ENCODE measurements around the gene CDC5L. TPM values are rescaled to one million over a fixed set of nuclear protein-coding genes. Genes with fewer than 3 reads are reported as not detected.

Gene CDC5L
- total and polyA plus RNA-seq, 11 donors = 5.8 to 24.8 (median 18.5) TPM

- ATAC-seq = no peak
- WGBS, 4 donors = 64 to 79% (median 76%) methylated on average over 2 of the region's 2 CpGs
Measured at GRCh38 chr6:44353336-44353735, 34.2 kb upstream of the CDC5L start.

GRCh38 chr6:44355640-44356039 is 31.9 kb upstream of the CDC5L start:
- 67 to 86% (median 73%) methylated on average over 4 of the region's 4 CpGs for WGBS, 4 donors
- TF ChIP-seq POLR2A (IDR thresholded peaks at IDR 0.05) = no peak
- TF ChIP-seq, protein P1, sequence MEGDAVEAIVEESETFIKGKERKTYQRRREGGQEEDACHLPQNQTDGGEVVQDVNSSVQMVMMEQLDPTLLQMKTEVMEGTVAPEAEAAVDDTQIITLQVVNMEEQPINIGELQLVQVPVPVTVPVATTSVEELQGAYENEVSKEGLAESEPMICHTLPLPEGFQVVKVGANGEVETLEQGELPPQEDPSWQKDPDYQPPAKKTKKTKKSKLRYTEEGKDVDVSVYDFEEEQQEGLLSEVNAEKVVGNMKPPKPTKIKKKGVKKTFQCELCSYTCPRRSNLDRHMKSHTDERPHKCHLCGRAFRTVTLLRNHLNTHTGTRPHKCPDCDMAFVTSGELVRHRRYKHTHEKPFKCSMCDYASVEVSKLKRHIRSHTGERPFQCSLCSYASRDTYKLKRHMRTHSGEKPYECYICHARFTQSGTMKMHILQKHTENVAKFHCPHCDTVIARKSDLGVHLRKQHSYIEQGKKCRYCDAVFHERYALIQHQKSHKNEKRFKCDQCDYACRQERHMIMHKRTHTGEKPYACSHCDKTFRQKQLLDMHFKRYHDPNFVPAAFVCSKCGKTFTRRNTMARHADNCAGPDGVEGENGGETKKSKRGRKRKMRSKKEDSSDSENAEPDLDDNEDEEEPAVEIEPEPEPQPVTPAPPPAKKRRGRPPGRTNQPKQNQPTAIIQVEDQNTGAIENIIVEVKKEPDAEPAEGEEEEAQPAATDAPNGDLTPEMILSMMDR (IDR thresholded peaks at IDR 0.05) = no peak
- DNase-seq (no peak), ATAC-seq (no peak)
- Histone ChIP-seq H3K9me3 (peaks cover 0 to 6% (median 0%) of the 10 kb centered on the region in 12 donors), H3K4me1 (no peaks in the 10 kb centered on the region), H3K27me3 (peaks cover 0 to 2% (median 0%) of the 10 kb centered on the region in 9 donors), H3K4me3 (no peak overlapping the region), H3K36me3 (no peaks in the 10 kb centered on the region), H3K27ac (no peak overlapping the region)
- intact Hi-C loops (cut with DNase I) = no loop called here

More at GRCh38 chr6:44353336-44353735, 34.2 kb upstream of the CDC5L start:
- TF ChIP-seq, protein P1 (IDR thresholded peaks at IDR 0.05) = no peak
- TF ChIP-seq POLR2A (IDR thresholded peaks at IDR 0.05) = no peak
- Histone ChIP-seq H3K9me3 (peaks cover 0 to 6% (median 0%) of the 10 kb centered on the region in 12 donors), H3K27ac (no peak overlapping the region), H3K27me3 (no peaks in the 10 kb centered on the region), H3K36me3 (no peaks in the 10 kb centered on the region), H3K4me3 (no peak overlapping the region), H3K4me1 (no peaks in the 10 kb centered on the region)
- intact Hi-C loops (cut with DNase I) = no loop called here
- no peak for DNase-seq

DNA sequence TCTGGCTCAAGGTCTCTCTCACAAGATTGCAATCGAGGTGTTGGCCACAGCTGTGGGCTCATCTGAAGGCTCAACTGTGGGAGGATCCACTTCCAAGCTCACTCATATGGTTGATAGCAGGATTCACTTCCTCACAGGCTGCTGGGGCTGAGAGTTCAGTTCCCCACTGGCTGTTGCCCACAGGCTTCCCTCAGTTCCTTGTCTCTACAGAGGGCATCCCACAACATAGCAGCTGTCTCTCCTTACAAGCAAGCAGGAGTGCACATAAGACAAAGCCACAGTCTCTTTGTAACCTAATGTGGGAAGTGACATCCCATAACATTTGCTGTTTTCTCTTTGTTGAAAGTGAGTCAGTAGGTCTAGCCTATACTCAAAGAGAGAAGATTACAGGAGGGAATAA is 31.0 kb upstream of the CDC5L start:
- no peak for TF ChIP-seq POLR2A (IDR thresholded peaks at IDR 0.05)
- TF ChIP-seq, protein P1 (IDR thresholded peaks at IDR 0.05) = no peak
- no peak for DNase-seq
- ATAC-seq = no peak
- Histone ChIP-seq H3K9me3 (peaks cover 0 to 6% (median 0%) of the 10 kb centered on the region in 12 donors), H3K4me1 (no peaks in the 10 kb centered on the region), H3K4me3 (no peak overlapping the region), H3K27ac (no peak overlapping the region), H3K27me3 (peaks cover 0 to 2% (median 0%) of the 10 kb centered on the region in 9 donors), H3K36me3 (no peaks in the 10 kb centered on the region)
- WGBS, 4 donors = 0 to 77% (median 52%) methylated on average over 1 of the region's 1 CpG
- intact Hi-C loops (cut with DNase I) = no loop called here

- WGBS, 4 donors = 82 to 89% (median 87%) methylated on average over 3 of the region's 3 CpGs
- Histone ChIP-seq H3K27me3 (peaks cover 0 to 5% (median 0%) of the 10 kb centered on the region in 9 donors), H3K27ac (no peak overlapping the region), H3K4me1 (no peaks in the 10 kb centered on the region), H3K9me3 (peaks cover 0 to 6% (median 0%) of the 10 kb centered on the region in 12 donors), H3K36me3 (no peaks in the 10 kb centered on the region), H3K4me3 (no peak overlapping the region)
- no peak for ATAC-seq
- TF ChIP-seq, protein P1 (IDR thresholded peaks at IDR 0.05) = no peak
- TF ChIP-seq POLR2A (IDR thresholded peaks at IDR 0.05) = no peak
- intact Hi-C loops (cut with DNase I) = no loop called here
- DNase-seq = no peak
Measured at GRCh38 chr6:44359973-44360372, 27.5 kb upstream of the CDC5L start.

Data from heart left ventricle (tissue), 16 donors.